ENCODE data around the gene RPP25L.

DNA sequence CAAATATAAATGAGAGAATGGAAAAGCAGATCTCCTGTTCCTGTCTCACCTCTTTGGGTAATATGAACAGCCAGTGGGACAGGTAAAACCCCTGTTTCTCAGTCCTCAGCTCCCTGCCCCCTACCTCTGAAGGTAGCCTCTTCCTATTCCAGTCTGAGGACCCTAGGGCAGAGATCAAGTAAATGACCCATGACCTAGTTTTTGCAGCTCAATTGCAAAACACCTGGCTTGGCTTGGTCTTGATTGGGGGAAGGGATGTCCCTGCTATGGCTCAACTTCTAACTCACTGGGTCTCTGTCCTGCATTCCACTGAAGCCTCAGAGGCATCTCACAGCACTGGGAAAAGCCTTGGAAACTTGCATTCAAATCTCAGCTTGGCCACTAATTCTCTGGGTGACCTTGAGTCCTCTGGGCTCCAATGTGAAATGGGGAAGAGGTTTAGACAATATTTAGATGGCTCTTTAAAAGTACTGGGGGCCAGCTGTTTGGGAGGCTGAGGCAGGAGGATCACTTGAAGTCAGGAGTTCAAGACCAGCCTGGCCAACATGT is 32.9 kb upstream of the RPP25L start:
- no peak for TF ChIP-seq TAF1 (IDR thresholded peaks at IDR 0.05; ENCODE audit: low read depth)
- TF ChIP-seq ZBTB7A (IDR thresholded peaks at IDR 0.05; ENCODE audit: low read depth) = no peak
- TF ChIP-seq CEBPB (IDR thresholded peaks at IDR 0.05) = no peak
- TF ChIP-seq EGR1 (IDR thresholded peaks at IDR 0.05) = no peak
- no peak for TF ChIP-seq TCF12 (IDR thresholded peaks at IDR 0.05; ENCODE audit: low read depth)
- TF ChIP-seq YY1 (IDR thresholded peaks at IDR 0.05; ENCODE audit: low read depth) = no peak
- no peak for TF ChIP-seq NFIC (IDR thresholded peaks at IDR 0.05)
- TF ChIP-seq, protein P1, sequence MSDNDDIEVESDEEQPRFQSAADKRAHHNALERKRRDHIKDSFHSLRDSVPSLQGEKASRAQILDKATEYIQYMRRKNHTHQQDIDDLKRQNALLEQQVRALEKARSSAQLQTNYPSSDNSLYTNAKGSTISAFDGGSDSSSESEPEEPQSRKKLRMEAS (IDR thresholded peaks at IDR 0.05) = no peak
- TF ChIP-seq TEAD4 (IDR thresholded peaks at IDR 0.05) = no peak

All from Ishikawa (cell line).